ENCODE data around the gene SEMA6B. TPM values are rescaled to one million over a fixed set of nuclear protein-coding genes. Genes with fewer than 3 reads are reported as not detected.
"Not testable (repeated sequence)": the region's sequence is repeated elsewhere in the genome, so short reads cannot be mapped to it uniquely, and the experiment has no call there.

Gene SEMA6B
- total and polyA plus RNA-seq, 7 donors = 2.3 to 11.7 (median 7.1) TPM

DNA sequence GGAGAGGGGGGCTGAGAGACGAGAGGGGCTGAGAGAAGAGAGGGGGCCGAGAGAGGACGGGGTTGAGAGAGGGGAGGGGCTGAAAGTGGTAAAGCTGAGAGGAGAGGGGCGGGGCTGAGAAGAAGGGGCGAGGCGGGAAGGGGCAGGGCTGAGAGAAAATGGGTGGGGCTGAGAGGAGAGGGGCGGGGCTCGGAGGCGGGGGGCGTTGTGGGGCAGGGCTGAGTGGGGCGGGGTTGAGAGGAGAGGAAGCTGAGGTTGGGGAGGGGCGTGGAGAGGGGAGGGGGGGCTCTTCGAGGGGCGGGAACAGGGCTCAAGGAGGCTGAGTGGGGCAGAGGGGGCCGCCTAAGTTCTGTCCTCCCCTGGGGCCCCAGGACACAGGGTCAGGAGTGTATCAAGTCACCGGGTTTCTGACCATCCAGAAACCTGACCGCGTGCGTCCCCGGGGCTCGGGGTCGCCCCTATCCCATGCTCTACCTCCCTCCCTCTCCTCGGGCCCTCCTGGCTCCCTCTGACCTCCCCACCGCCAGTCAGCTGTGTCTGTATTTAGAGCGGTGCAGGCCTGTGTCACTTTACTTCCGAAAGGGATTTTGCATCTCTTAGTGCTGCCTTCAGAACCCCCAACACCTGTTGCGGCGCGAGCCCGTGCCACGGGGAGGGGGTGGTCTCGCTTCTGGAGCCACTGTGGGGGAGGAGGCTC is 38.6 kb upstream of the SEMA6B start:
- intact Hi-C loops (cut with DNase I) = no loop called here
- H3K4me1 ChIP-seq = no peaks in the 10 kb centered on the region
- TF ChIP-seq, protein P1, sequence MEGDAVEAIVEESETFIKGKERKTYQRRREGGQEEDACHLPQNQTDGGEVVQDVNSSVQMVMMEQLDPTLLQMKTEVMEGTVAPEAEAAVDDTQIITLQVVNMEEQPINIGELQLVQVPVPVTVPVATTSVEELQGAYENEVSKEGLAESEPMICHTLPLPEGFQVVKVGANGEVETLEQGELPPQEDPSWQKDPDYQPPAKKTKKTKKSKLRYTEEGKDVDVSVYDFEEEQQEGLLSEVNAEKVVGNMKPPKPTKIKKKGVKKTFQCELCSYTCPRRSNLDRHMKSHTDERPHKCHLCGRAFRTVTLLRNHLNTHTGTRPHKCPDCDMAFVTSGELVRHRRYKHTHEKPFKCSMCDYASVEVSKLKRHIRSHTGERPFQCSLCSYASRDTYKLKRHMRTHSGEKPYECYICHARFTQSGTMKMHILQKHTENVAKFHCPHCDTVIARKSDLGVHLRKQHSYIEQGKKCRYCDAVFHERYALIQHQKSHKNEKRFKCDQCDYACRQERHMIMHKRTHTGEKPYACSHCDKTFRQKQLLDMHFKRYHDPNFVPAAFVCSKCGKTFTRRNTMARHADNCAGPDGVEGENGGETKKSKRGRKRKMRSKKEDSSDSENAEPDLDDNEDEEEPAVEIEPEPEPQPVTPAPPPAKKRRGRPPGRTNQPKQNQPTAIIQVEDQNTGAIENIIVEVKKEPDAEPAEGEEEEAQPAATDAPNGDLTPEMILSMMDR (IDR thresholded peaks at IDR 0.05) = no peak
- no peak for DNase-seq
- H3K9me3 ChIP-seq = no peaks in the 10 kb centered on the region
- peaks cover 0 to 43% (median 10%) of the 10 kb centered on the region in 3 donors for H3K27me3 ChIP-seq (ENCODE audit: insufficient read depth in 3 of 3, low read length in 2 of 3)
- WGBS, 3 donors = 2 to 3% (median 2%) methylated on average over 18 to 32 of the region's 32 CpGs
- H3K36me3 ChIP-seq (ENCODE audit: insufficient read depth in 1 of 2, low read depth in 1 of 2) = no peaks in the 10 kb centered on the region
- peak overlapping the region; percentile 25 for H3K4me3 ChIP-seq
- peak; percentile 43 to 73 (median 60) for ATAC-seq
- no peak overlapping the region for H3K27ac ChIP-seq

DNA sequence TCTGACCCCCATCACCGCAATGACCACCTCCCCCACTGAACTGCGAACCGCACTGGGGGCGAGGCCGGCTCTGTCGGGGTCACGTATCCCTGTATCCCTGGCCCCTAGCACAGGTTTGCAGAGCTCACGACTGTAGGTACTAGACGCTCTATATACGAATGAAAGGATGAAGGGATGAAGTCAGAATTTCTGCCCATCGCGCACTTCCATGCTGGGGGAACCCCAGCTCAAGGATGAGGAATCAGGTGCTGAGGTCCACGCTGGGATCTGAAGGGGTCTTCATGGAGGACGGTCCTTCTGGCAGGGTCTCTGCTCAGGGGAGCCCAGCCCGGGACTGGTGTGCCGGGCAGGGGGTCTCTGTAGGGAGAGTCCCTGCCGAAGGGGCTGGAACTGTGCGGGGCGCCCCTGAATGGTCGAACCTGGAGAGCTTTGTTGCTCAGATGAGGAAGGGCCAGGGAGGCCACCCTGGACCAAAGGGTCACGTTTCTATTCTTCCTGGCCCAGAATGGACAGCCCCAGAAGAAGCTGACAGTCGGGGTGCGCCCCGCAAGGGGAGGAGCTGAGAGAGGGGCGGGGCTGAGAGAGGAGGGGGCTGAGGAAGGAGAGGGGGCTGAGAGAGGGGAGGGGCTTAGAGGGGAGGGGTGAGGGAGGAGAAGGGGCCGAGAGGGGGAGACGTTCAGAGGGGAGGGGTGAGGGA is 37.9 kb upstream of the SEMA6B start:
- intact Hi-C loops (cut with DNase I) = no loop called here
- TF ChIP-seq, protein P1 (IDR thresholded peaks at IDR 0.05) = no peak
- H3K27ac ChIP-seq = no peak overlapping the region
- DNase-seq (no peak), ATAC-seq (peak in 1 of 4 donors; percentile 19)
- no peak overlapping the region for H3K4me3 ChIP-seq
- no peaks in the 10 kb centered on the region for H3K4me1 ChIP-seq
- H3K27me3 ChIP-seq (ENCODE audit: insufficient read depth in 3 of 3, low read length in 2 of 3) = peaks cover 0 to 43% (median 11%) of the 10 kb centered on the region in 3 donors
- 9 to 10% (median 9%) methylated on average over 25 to 27 of the region's 27 CpGs for whole genome bisulfite sequencing, 3 donors
- no peaks in the 10 kb centered on the region for H3K36me3 ChIP-seq (ENCODE audit: insufficient read depth in 1 of 2, low read depth in 1 of 2)
- no peaks in the 10 kb centered on the region for H3K9me3 ChIP-seq

DNA sequence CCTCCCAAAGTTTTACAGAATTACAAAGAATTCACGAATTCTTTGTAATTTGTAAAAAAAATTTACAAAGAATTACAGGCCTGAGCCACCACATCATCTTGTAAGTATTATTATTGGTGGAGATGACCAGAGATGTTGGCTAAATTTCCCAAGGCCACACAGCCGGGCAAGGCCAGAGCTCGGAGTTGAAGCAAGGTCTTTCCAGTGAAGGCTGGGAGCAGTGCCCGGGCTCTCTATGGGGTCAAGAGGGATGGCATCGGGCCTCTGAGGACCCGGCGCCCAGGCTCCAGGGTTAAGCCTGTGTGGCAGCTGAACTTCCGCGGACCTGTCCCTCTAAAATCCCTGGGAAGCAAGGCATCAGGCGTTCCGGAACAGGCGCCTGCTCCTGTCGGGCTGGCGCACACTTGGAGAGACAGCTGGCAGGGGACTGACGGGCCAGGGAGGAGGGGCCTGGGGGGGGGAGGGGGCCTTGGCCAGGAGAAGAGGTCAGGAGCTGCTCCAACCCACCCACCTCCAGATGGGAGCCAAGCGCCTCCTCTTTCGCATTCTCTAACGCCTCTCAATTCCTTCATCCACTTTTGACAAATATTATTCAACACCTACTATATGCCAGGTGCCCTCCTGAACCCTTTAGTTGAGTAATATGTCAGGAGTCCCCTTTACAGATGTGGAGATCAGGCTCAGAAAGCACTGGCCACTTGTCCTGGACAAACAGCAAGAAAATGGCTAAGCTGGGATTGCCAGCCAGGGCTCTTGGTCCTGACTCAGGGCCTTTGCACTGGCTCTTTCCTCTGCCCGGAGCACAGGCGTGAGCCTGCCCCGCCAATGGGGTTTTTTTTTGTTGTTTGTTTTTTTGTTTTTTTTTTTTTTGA is 36.8 kb upstream of the SEMA6B start:
- H3K4me1 ChIP-seq = no peaks in the 10 kb centered on the region
- 20 to 37% (median 22%) methylated on average over 20 to 21 of the region's 21 CpGs for WGBS, 3 donors
- H3K27ac ChIP-seq = no peak overlapping the region
- DNase-seq = no peak
- H3K4me3 ChIP-seq = no peak overlapping the region
- no peak for ATAC-seq
- no peaks in the 10 kb centered on the region for H3K9me3 ChIP-seq
- TF ChIP-seq, protein P1 (IDR thresholded peaks at IDR 0.05) = no peak
- H3K36me3 ChIP-seq (ENCODE audit: insufficient read depth in 1 of 2, low read depth in 1 of 2) = no peaks in the 10 kb centered on the region
- peaks cover 0 to 43% (median 12%) of the 10 kb centered on the region in 3 donors for H3K27me3 ChIP-seq (ENCODE audit: insufficient read depth in 3 of 3, low read length in 2 of 3)
- intact Hi-C loops (cut with DNase I) = no loop called here

DNA sequence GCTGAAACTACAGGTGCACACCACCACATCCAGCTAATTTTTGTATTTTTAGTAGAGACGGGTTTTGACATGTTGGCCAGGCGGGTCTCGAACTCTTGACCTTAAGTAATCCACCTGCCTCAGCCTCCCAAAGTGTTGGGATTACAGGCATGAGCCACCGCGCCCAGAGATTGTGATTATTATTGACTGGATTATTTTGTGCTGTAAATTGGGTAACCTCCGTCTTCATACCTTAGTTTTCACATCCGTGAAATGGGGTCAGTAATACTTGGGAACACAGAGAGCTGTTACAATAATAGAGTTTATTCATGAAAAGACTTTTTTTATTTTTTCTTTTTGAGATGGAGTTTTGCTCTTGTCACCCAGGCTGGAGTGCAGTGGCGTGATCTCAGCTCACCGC is 35.7 kb upstream of the SEMA6B start:
- H3K36me3 ChIP-seq (ENCODE audit: insufficient read depth in 1 of 2, low read depth in 1 of 2); H3K27ac ChIP-seq; intact Hi-C loops (cut with DNase I); H3K9me3 ChIP-seq; ATAC-seq; DNase-seq; H3K4me1 ChIP-seq; H3K4me3 ChIP-seq: not testable (repeated sequence)
- WGBS, 3 donors = 94 to 98% (median 95%) methylated on average over 9 of the region's 9 CpGs
- H3K27me3 ChIP-seq (ENCODE audit: insufficient read depth in 3 of 3, low read length in 2 of 3) = peaks cover 0 to 50% (median 12%) of the 10 kb centered on the region in 3 donors

DNA sequence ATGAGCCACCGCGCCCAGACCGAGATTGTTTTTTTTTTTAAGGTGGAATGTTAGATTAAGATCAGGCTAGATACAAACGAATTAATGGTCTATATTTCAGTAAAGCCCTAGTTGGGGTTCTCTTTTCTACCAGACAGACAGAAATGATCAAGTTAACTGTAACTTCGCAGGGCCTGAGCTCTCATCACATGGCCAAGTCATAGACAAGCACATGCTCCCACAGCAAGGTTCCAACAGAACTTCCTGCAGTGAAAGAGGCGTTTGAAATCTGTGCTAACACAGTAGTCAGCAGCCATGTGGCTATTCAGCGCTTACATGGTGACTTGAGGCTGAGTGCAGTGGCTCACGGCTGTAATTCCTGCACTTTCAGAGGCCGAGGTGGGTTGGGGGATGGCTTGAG is 34.7 kb upstream of the SEMA6B start:
- Histone ChIP-seq H3K36me3 (ENCODE audit: insufficient read depth in 1 of 2, low read depth in 1 of 2) (no peaks in the 10 kb centered on the region), H3K27ac (no peak overlapping the region), H3K27me3 (ENCODE audit: insufficient read depth in 3 of 3, low read length in 2 of 3) (peaks cover 0 to 48% (median 12%) of the 10 kb centered on the region in 3 donors), H3K9me3 (no peaks in the 10 kb centered on the region), H3K4me1 (no peaks in the 10 kb centered on the region), H3K4me3 (no peak overlapping the region)
- 75 to 81% (median 78%) methylated on average over 9 of the region's 9 CpGs for WGBS, 3 donors
- ATAC-seq = no peak
- TF ChIP-seq, protein P1 (IDR thresholded peaks at IDR 0.05) = no peak
- intact Hi-C loops (cut with DNase I) = no loop called here
- DNase-seq = no peak

Data from psoas muscle (tissue), 8 donors.